DOHH2 (cell line): ENCODE measurements around the gene ATP2C1.

Experiments
- H3F3A ChIP-seq: fragments of 200-600 bp; sonication (generic), shearing (Covaris generic); 2 replicates; pipeline ENCODE4 v1.6.0; 2016; ENCODE audit warnings: antibody characterized with exemption, mild to moderate bottlenecking; ENCODE audit not compliant: control insufficient read depth, insufficient read depth
- H3K27ac ChIP-seq: fragments of 200-600 bp; sonication (generic); 2 replicates; pipeline ENCODE4 v1.5.1; 2014; ENCODE audit warnings: low read depth, mild to moderate bottlenecking, low read length, moderate library complexity
- H3K27me3 ChIP-seq: fragments of 200-600 bp; sonication (generic); 2 replicates; pipeline ENCODE4 v1.6.1; 2014; ENCODE audit warnings: mild to moderate bottlenecking, low read length, mixed read lengths; ENCODE audit not compliant: control insufficient read depth
- H3K36me3 ChIP-seq: fragments of 200-600 bp; sonication (generic); 2 replicates; pipeline ENCODE4 v1.6.1; 2014; ENCODE audit warnings: mild to moderate bottlenecking, low read length, moderate library complexity, mixed read lengths; ENCODE audit not compliant: control insufficient read depth
- H3K4me1 ChIP-seq: fragments of 200-600 bp; sonication (generic); 2 replicates; pipeline ENCODE4 v1.6.1; 2014; ENCODE audit warnings: mild to moderate bottlenecking, low read length, mixed read lengths; ENCODE audit not compliant: control insufficient read depth
- H3K4me2 ChIP-seq: fragments of 200-600 bp; sonication (generic); 2 replicates; pipeline ENCODE4 v1.6.0; 2014; ENCODE audit warnings: mild to moderate bottlenecking, low read length, moderate library complexity
- H3K4me3 ChIP-seq: fragments of 200-600 bp; sonication (generic); 2 replicates; pipeline ENCODE4 v1.5.1; 2014; ENCODE audit warnings: mild to moderate bottlenecking, low read length, mixed read lengths
- H3K79me2 ChIP-seq: fragments of 200-600 bp; sonication (generic); 2 replicates; pipeline ENCODE4 v1.6.1; 2014; ENCODE audit warnings: mild to moderate bottlenecking, low read length, mixed read lengths; ENCODE audit not compliant: control insufficient read depth
- H3K9me2 ChIP-seq: fragments of 200-600 bp; sonication (generic); replicated peaks from 2 replicates; pipeline ENCODE4 v1.6.1; 2014; ENCODE audit warnings: mild to moderate bottlenecking, low read length, mixed read lengths; ENCODE audit not compliant: control insufficient read depth
- H3K9me3 ChIP-seq: fragments of 200-600 bp; sonication (generic); 2 replicates; pipeline ENCODE4 v1.6.1; 2014; ENCODE audit warnings: antibody characterized with exemption, low read length, mixed read lengths; ENCODE audit not compliant: control insufficient read depth, insufficient read depth
- H4K20me1 ChIP-seq: fragments of 200-600 bp; sonication (generic); 2 replicates; pipeline ENCODE4 v1.6.0; 2014; ENCODE audit warnings: low read depth, mild to moderate bottlenecking, antibody characterized with exemption, low read length, moderate library complexity; ENCODE audit not compliant: control insufficient read depth, insufficient read depth
- CTCF ChIP-seq: fragments of 200-600 bp; sonication (generic); IDR thresholded peaks from one replicate; pipeline ENCODE4 v1.5.1; 2014; ENCODE audit warnings: antibody characterized with exemption, mild to moderate bottlenecking, low read depth, low read length; ENCODE audit not compliant: poor library complexity, severe bottlenecking
- EZH2phosphoT487 ChIP-seq: fragments of 200-600 bp; sonication (generic); IDR thresholded peaks from 2 replicates; pipeline ENCODE4 v1.6.1; 2017; ENCODE audit warnings: borderline replicate concordance, mild to moderate bottlenecking, antibody characterized with exemption, low read length, moderate library complexity, mixed read lengths

The ATP2C1 gene

GRCh38 chr3:130975251-130975650, 81.4 kb downstream of the ATP2C1 start:
- Histone ChIP-seq H3K4me2 (no peak overlapping the region), H3K9me2 (no peaks in the 10 kb centered on the region), H4K20me1 (no peaks in the 10 kb centered on the region), H3K27ac (no peak overlapping the region), H3K27me3 (no peaks in the 10 kb centered on the region), H3K4me1 (no peaks in the 10 kb centered on the region), H3F3A (no peaks in the 10 kb centered on the region), H3K9me3 (no peaks in the 10 kb centered on the region), H3K36me3 (peaks cover 19% of the 10 kb centered on the region), H3K79me2 (no peaks in the 10 kb centered on the region), H3K4me3 (no peak overlapping the region)
- TF ChIP-seq EZH2phosphoT487 (no peak), CTCF (no peak)

GRCh38 chr3:130976706-130977105, 82.8 kb downstream of the ATP2C1 start:
- TF ChIP-seq EZH2phosphoT487 (no peak), CTCF (no peak)
- Histone ChIP-seq H3K36me3 (peaks cover 18% of the 10 kb centered on the region; the same call in 1 of the 2 replicates), H3K79me2 (no peaks in the 10 kb centered on the region)

GRCh38 chr3:130979117-130979516, 85.2 kb downstream of the ATP2C1 start:
- H3K9me2 ChIP-seq = no peaks in the 10 kb centered on the region
- no peak overlapping the region for H3K4me2 ChIP-seq
- no peaks in the 10 kb centered on the region for H3K9me3 ChIP-seq
- H3K27ac ChIP-seq = no peak overlapping the region
- H3F3A ChIP-seq = no peaks in the 10 kb centered on the region
- no peaks in the 10 kb centered on the region for H4K20me1 ChIP-seq
- H3K27me3 ChIP-seq = no peaks in the 10 kb centered on the region
- no peak overlapping the region for H3K4me3 ChIP-seq
- peaks cover 4% of the 10 kb centered on the region; the same call in 1 of the 2 replicates for H3K4me1 ChIP-seq
- TF ChIP-seq CTCF (no peak), EZH2phosphoT487 (no peak)
- H3K79me2 ChIP-seq = no peaks in the 10 kb centered on the region
- peaks cover 26% of the 10 kb centered on the region for H3K36me3 ChIP-seq

More at GRCh38 chr3:130976706-130977105, 82.8 kb downstream of the ATP2C1 start:
- Histone ChIP-seq H3K4me2 (no peak overlapping the region), H3K4me1 (peaks cover 4% of the 10 kb centered on the region; the same call in 1 of the 2 replicates), H3K9me3 (no peaks in the 10 kb centered on the region), H3K27ac (no peak overlapping the region), H3K27me3 (no peaks in the 10 kb centered on the region), H3K9me2 (no peaks in the 10 kb centered on the region), H4K20me1 (no peaks in the 10 kb centered on the region), H3K4me3 (no peak overlapping the region), H3F3A (no peaks in the 10 kb centered on the region)

- Histone ChIP-seq H3K36me3 (peaks cover 22% of the 10 kb centered on the region), H4K20me1 (no peaks in the 10 kb centered on the region), H3K9me3 (no peaks in the 10 kb centered on the region), H3K79me2 (no peaks in the 10 kb centered on the region), H3F3A (no peaks in the 10 kb centered on the region), H3K9me2 (no peaks in the 10 kb centered on the region), H3K4me1 (peaks cover 4% of the 10 kb centered on the region; the same call in 1 of the 2 replicates), H3K4me2 (no peak overlapping the region), H3K27ac (no peak overlapping the region), H3K4me3 (no peak overlapping the region), H3K27me3 (no peaks in the 10 kb centered on the region)
- no peak for TF ChIP-seq CTCF
- TF ChIP-seq EZH2phosphoT487 = no peak
These were observed 87.6 kb downstream of the ATP2C1 start for GRCh38 chr3:130981469-130981868.
